GM18861 (cell line): Measurements from ENCODE around the gene TMEM53.

Source experiments
- ATAC-seq: cut with Tn5 transposase; IDR thresholded peaks from one replicate; pipeline ENCODE4 v1.9.1; 2021; ENCODE audit not compliant: unreplicated experiment

Gene TMEM53

GRCh38 chr1:44698138-44698537, 23.9 kb upstream of the TMEM53 start:
- no peak for ATAC-seq

GRCh38 chr1:44696789-44697345, 22.6 kb upstream of the TMEM53 start:
- ATAC-seq = no peak

- ATAC-seq = no peak
Measured at GRCh38 chr1:44696101-44696500, 21.8 kb upstream of the TMEM53 start.

GRCh38 chr1:44695671-44696070, 21.4 kb upstream of the TMEM53 start:
- no peak for ATAC-seq

GRCh38 chr1:44694863-44695478, 20.7 kb upstream of the TMEM53 start:
- no peak for ATAC-seq

GRCh38 chr1:44693900-44694299, 19.6 kb upstream of the TMEM53 start:
- ATAC-seq = no peak

- ATAC-seq = no peak
Measured at GRCh38 chr1:44693159-44693558, 18.9 kb upstream of the TMEM53 start.

- no peak for ATAC-seq
Measured at GRCh38 chr1:44689447-44689765, 15.1 kb upstream of the TMEM53 start.

- no peak for ATAC-seq
Measured at GRCh38 chr1:44688760-44689446, 14.6 kb upstream of the TMEM53 start.

- ATAC-seq = no peak
Measured at GRCh38 chr1:44685881-44686280, 11.6 kb upstream of the TMEM53 start.

GRCh38 chr1:44685218-44685617, 10.9 kb upstream of the TMEM53 start:
- no peak for ATAC-seq

GRCh38 chr1:44684525-44684924, 10.2 kb upstream of the TMEM53 start:
- ATAC-seq = peak; percentile 83

GRCh38 chr1:44682883-44683265, 8.6 kb upstream of the TMEM53 start:
- no peak for ATAC-seq

GRCh38 chr1:44681905-44682882, 7.9 kb upstream of the TMEM53 start:
- ATAC-seq = no peak

- no peak for ATAC-seq
Measured at GRCh38 chr1:44679468-44679867, 5.2 kb upstream of the TMEM53 start.

GRCh38 chr1:44678626-44679025, 4.3 kb upstream of the TMEM53 start:
- ATAC-seq = no peak

GRCh38 chr1:44678120-44678519, 3.8 kb upstream of the TMEM53 start:
- no peak for ATAC-seq

GRCh38 chr1:44677201-44677766, 3.0 kb upstream of the TMEM53 start:
- ATAC-seq = no peak

- no peak for ATAC-seq
Measured at GRCh38 chr1:44676484-44677200, 2.4 kb upstream of the TMEM53 start.

- ATAC-seq = no peak
Measured at GRCh38 chr1:44675186-44675585, 905 bp upstream of the TMEM53 start.

GRCh38 chr1:44673675-44674112, 587 bp downstream of the TMEM53 start:
- ATAC-seq = no peak
